Left ventricle myocardium superior (tissue), 1 donor: ENCODE results near the gene TGM3. TPM values are rescaled to one million over a fixed set of nuclear protein-coding genes. Genes with fewer than 3 reads are reported as not detected.

Experiments used
- ATAC-seq: fragments of 200-7000 bp; cut with Tn5 transposase; one replicate; pipeline ENCODE4 v1.9.1; 2020; ENCODE audit warnings: mild to moderate bottlenecking, moderate library complexity
- DNase-seq: peaks from one replicate; pipeline ENCODE4 v3.0.0-alpha.2; 2020
- intact Hi-C: fragments of 100-400 bp; cut with micrococcal nuclease; formaldehyde crosslinking; loops from one replicate; pipeline ENCODE4 v1.11.0; 2022
- total RNA-seq: library from RNA; stranded (reverse); fragmentation: NEBNext Ultra II Directional; extraction: Animal tissue kit (Norgen Biotek cat#: 25700); gene quantifications from one replicate; pipeline ENCODE4 v1.2.1, GENCODE V29; 2021
- donor health status: DM: no; HTN: yes; CAD: no; lungs with severe emphysema.

Gene TGM3
- total RNA-seq, 1 donor from 2014 or later = not detected

DNA sequence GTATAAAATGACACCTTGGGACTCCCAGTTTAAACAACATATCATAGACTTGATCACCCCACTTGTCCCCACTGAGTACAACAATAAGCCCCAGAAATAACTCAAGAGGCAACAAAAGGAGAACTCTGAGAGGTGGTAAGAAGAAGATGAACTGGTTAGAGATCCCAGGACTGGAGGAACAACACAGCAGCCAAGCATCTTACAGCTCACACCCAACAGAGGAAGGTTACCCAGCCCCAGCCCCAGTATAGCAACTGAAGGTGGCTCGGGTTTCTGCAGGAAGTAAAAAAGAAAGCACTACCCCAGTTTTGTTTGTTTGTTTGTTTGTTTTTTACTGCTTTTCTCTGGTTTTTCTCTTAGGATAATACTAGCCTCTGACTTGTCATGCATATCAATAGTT lies 67.8 kb downstream of the TGM3 start:
- intact Hi-C loops = no loop called here

GRCh38 chr20:2364044-2364443 lies 68.2 kb downstream of the TGM3 start:
- ATAC-seq = no peak
- DNase-seq = no peak
- intact Hi-C loops = no loop called here

More for the DNA sequence above, 67.8 kb downstream of the TGM3 start:
- ATAC-seq (no peak), DNase-seq (no peak)

- ATAC-seq (no peak), DNase-seq (no peak)
- intact Hi-C loops = no loop called here
Observed at GRCh38 chr20:2365091-2365490, 69.3 kb downstream of the TGM3 start.

DNA sequence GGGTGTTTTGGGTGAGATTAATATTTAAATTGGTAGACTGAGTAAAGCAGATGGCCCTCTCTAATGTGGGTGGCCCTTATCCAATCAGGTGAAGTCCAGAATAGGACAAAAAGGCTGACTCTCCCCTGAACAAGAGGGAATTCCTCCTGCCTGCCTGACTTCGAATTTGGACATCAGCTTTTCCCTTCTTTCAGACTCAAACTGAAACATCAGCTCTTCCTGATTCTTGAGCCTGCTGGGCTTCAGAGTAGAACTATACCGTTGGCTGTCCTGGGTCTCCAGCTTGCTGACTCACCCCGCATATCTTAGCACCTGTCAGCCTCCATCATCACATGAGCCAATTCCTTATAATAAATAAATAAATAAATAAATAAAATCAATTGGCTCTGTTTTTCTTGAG lies 69.9 kb downstream of the TGM3 start:
- DNase-seq (no peak), ATAC-seq (no peak)
- intact Hi-C loops = no loop called here

DNA sequence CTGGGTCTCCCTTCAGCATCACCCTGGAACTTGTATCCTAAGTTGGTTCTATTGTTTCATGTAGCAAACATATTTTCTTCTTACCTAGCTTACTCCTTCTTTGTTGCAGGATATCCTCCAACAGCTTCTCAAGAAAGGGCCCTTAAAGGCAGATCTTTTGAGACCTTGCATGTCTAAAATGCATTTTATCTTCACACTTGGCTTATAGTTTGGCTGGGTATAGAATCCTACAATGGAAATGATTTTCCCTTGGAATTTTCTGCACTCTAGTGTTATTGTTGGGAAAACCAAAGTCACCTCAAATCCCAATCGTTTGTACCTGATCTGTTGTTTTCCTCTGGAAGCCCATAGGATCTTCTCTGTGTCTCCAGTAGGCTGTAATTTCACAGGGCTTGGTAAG lies 72.8 kb downstream of the TGM3 start:
- no peak for ATAC-seq
- DNase-seq = no peak
- intact Hi-C loops = no loop called here

GRCh38 chr20:2373098-2373497 lies 77.3 kb downstream of the TGM3 start:
- DNase-seq (no peak), ATAC-seq (no peak)
- intact Hi-C loops = no loop called here

DNA sequence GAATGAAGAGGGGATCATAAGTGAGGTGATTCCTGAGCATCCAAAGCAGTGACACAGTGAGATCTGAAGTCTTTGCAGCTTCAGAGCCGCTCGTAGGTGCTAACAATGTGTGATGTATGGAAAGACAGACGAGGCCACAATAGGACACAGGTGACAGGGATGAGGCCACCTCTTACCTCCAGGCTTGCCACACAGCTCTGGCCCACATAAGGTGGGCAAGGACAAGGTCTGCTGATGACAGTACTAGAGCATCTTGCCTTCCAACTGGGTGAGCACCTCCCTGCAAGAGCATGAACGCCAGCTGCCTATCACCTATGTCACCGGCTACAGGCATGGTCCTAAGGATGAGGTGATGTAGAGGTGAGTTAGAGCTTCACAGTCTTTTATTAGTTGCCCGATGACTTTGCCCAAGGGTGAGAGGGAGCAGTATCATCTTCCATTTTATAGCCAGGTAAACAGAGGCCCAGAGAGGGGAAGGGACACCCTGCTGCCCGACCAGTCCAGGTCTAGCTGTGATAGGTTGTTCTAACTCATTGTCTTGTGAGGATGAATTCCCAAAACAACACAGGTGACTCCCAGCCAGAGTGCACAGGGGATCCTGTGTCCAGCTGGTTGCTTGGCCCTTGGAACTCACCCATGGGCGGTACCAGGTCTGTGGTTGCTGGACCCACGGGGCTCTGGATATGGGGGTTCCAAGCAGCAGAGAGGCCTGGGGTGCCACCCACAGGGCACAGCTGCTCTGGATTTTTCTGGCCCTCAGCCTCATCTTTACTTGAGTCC lies 78.7 kb downstream of the TGM3 start:
- ATAC-seq = no peak
- no peak for DNase-seq

DNA sequence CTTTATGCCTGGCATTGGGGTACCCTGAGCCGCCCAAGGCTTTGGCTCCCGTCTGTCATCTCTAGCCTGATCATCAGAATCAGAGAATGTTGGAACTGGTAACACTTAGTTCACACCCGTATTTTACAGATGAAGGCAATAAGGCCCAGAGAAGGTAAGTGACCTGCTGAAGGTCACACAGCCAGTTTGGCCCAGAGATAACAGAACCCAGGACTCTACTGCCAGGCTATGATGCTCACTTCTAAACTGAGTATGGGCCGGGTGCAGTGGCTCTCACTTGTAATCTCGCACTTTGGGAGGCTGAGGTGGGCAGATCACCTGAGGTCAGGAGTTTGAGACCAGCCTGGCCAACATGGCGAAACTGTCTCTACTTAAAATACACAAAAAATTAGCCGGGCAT lies 83.1 kb downstream of the TGM3 start:
- intact Hi-C loops = no loop called here
- DNase-seq = no peak
- no peak for ATAC-seq

More for the DNA sequence above, 78.7 kb downstream of the TGM3 start:
- intact Hi-C loops = no loop called here

DNA sequence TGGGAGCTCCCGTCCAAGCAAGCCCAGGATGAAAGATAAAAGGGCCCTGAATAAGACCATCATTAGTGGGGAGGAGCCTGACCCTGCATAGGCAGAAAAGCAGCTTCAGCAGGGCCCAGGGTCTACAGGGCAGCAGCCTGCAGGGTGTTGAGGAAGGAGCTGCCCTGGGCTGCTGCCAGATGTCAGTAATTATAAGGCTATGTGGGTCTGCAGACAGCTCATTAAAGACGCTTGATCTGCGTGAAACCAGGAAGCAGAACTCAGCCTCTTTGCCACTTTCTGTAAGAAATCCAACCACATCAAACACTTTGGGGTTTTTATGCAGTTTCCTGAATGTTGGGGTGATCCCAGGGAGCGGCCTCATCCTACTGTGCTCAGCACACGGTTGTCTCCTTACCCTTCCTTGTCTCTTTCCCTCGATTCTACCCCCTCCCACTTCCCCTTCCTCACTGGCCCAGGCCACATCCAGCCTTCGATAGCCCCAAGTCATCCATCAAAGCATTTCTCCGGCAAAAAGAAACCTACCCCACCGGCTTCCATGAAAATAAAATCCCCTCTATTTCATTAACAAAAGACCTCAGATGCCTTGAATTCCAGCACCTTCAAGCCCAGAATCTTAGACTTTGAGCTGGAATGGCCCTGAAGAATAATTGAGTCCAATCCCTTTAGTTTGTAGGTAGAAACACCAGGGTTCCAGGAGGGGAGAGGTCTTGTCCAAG lies 83.9 kb downstream of the TGM3 start:
- no peak for DNase-seq
- ATAC-seq = no peak
- intact Hi-C loops = no loop called here

- ATAC-seq (no peak), DNase-seq (no peak)
- intact Hi-C loops = no loop called here
Observed at GRCh38 chr20:2380601-2381000, 84.8 kb downstream of the TGM3 start, which contains the start of gene TGM6. TGM6 (plus strand) TSS chr20:2380901; CDS start chr20:2380969, 68 bp downstream.

- intact Hi-C loops = no loop called here
- DNase-seq (no peak), ATAC-seq (no peak)
Observed at GRCh38 chr20:2381303-2381702, 85.5 kb downstream of the TGM3 start.

GRCh38 chr20:2382833-2383232 lies 87.0 kb downstream of the TGM3 start:
- no peak for DNase-seq
- ATAC-seq = no peak
- intact Hi-C loops = no loop called here

- intact Hi-C loops = no loop called here
- ATAC-seq (no peak), DNase-seq (no peak)
Observed at GRCh38 chr20:2385026-2385425, 89.2 kb downstream of the TGM3 start.

GRCh38 chr20:2385496-2385895 lies 89.7 kb downstream of the TGM3 start:
- intact Hi-C loops = no loop called here
- ATAC-seq (no peak), DNase-seq (no peak)

GRCh38 chr20:2386516-2387179 lies 90.8 kb downstream of the TGM3 start:
- DNase-seq (no peak), ATAC-seq (no peak)
- intact Hi-C loops = no loop called here

- intact Hi-C loops = no loop called here
- DNase-seq (no peak), ATAC-seq (no peak)
Observed at GRCh38 chr20:2387180-2387577, 91.4 kb downstream of the TGM3 start.

DNA sequence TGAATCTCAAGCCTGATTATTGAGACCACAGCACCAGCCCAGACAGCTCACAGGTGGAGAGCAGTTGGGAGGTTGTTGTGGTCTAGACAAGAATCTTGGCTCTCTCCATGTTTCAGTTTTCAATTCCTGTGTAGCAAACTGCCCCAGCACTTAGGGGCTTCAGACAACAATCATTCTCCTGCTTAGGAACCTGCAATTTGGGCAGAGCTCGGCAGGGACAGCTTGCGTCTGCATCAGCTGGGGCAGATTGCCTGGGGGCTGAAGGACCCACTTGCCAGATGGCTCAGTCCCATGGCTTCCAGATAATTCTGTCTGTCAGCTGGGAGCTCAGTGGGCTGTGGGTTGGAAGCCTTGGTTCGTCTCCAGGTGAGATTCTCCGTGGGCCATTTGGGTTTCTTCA lies 91.8 kb downstream of the TGM3 start:
- ATAC-seq = no peak

More for the DNA sequence above, 91.8 kb downstream of the TGM3 start:
- intact Hi-C loops = no loop called here
- DNase-seq = no peak
